ENCODE results near the gene WDR35.

- TF ChIP-seq CTCF (conservative IDR thresholded peaks at IDR 0.05; ENCODE audit: low read depth, low read length) (no peak), SMC3 (IDR thresholded peaks at IDR 0.05; ENCODE audit: low read depth, low read length) (no peak), USF2 (IDR thresholded peaks at IDR 0.05; ENCODE audit: low read depth, low read length) (no peak), MXI1 (IDR thresholded peaks at IDR 0.05; ENCODE audit: borderline replicate concordance, low read depth, low read length) (no peak), CEBPB (IDR thresholded peaks at IDR 0.05; ENCODE audit: low read depth, low read length) (no peak), POLR2A (IDR thresholded peaks at IDR 0.05; ENCODE audit: low read depth, low read length) (no peak), BHLHE40 (IDR thresholded peaks at IDR 0.05; ENCODE audit: low read depth, low read length) (no peak)
Measured at GRCh38 chr2:19881908-19882265, 108.0 kb downstream of the WDR35 start.
